Measurements from ENCODE around the gene PLCL1. TPM values are rescaled to one million over a fixed set of nuclear protein-coding genes. Genes with fewer than 3 reads are reported as not detected.

PLCL1 gene
- total RNA-seq, 1 experiment from 2014 or later, result 0.07 TPM

DNA sequence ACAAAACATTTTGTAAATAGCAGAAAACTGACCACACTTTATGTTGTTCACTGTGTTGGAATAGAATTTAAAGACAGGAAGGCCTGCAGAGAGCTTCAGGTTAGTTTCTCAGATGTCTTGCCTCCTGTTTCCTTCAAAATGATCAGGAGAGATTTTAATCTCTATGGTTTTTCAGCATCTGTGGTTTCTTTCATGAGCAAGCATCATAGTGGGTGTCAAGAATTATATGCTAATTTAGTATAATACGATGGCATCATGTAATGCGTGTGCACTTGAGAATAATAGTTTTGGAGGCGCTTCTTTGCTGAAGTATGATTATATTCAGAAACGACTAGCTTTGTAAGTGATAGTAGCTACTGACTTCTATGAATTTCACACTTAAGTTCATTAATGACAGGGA lies 149.9 kb downstream of the PLCL1 start:
- no peaks in the 10 kb centered on the region for H3K79me2 ChIP-seq (ENCODE audit: insufficient read depth, low read length)
- no peak for DNase-seq (ENCODE audit: low read depth, low spot score)
- H3K27me3 ChIP-seq (ENCODE audit: insufficient read depth, low read length), result peaks cover 23% of the 10 kb centered on the region; the same call in 1 of the 2 replicates
- H3K9me3 ChIP-seq (ENCODE audit: control insufficient read depth in 1 of 2, insufficient read depth in 1 of 2, low read depth in 1 of 2, low read length in 2 of 2), result no peaks in the 10 kb centered on the region
- H3K9me2 ChIP-seq (ENCODE audit: insufficient read depth), result no peaks in the 10 kb centered on the region
- H3K4me1 ChIP-seq (ENCODE audit: control insufficient read depth in 1 of 2, insufficient read depth in 2 of 2, low read length in 2 of 2), result no peaks in the 10 kb centered on the region
- no peaks in the 10 kb centered on the region for H4K20me1 ChIP-seq (ENCODE audit: insufficient read depth)
- H3K36me3 ChIP-seq (ENCODE audit: control insufficient read depth in 1 of 2, insufficient read depth in 2 of 2, low read length in 2 of 2), result no peaks in the 10 kb centered on the region
- H3K4me3 ChIP-seq (replicated peaks in 1 of 2; ENCODE audit: low read depth in 1 of 2, low read length in 2 of 2), result no peak overlapping the region
- ChIA-PET POLR2A (no interaction called here), RAD21 (ENCODE audit: low non-redundant PET in 1 of 2, low total read pairs in 2 of 2, uncharacterized antibody in 2 of 2, unreplicated experiment in 2 of 2) (no interaction called here), CTCF (no interaction called here)
- no TSS peak for BruUV-seq (replicated peaks)
- H3K27ac ChIP-seq (ENCODE audit: low read depth, low read length), result no peak overlapping the region
- ATAC-seq, result no peak
- no peak for TF ChIP-seq POLR2A (IDR thresholded peaks at IDR 0.05; ENCODE audit: borderline replicate concordance, extremely low read depth, insufficient read depth, insufficient read length)
- TF ChIP-seq, protein P1, sequence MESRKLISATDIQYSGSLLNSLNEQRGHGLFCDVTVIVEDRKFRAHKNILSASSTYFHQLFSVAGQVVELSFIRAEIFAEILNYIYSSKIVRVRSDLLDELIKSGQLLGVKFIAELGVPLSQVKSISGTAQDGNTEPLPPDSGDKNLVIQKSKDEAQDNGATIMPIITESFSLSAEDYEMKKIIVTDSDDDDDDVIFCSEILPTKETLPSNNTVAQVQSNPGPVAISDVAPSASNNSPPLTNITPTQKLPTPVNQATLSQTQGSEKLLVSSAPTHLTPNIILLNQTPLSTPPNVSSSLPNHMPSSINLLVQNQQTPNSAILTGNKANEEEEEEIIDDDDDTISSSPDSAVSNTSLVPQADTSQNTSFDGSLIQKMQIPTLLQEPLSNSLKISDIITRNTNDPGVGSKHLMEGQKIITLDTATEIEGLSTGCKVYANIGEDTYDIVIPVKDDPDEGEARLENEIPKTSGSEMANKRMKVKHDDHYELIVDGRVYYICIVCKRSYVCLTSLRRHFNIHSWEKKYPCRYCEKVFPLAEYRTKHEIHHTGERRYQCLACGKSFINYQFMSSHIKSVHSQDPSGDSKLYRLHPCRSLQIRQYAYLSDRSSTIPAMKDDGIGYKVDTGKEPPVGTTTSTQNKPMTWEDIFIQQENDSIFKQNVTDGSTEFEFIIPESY (IDR thresholded peaks at IDR 0.05; ENCODE audit: extremely low read depth, insufficient replicate concordance, low read length), result no peak
- no peak for TF ChIP-seq ELF1 (IDR thresholded peaks at IDR 0.05; ENCODE audit: borderline replicate concordance, low read depth)
- TF ChIP-seq FOSL1 (IDR thresholded peaks at IDR 0.05; ENCODE audit: low read depth), result no peak
- no peak for TF ChIP-seq POLR2AphosphoS5 (IDR thresholded peaks at IDR 0.05; ENCODE audit: low read depth, low read length)
- no peak for TF ChIP-seq SIN3A (IDR thresholded peaks at IDR 0.05; ENCODE audit: low read depth)
- TF ChIP-seq SRF (IDR thresholded peaks at IDR 0.05; ENCODE audit: low read depth), result no peak
- TF ChIP-seq JUND (IDR thresholded peaks at IDR 0.05), result no peak
- TF ChIP-seq, protein P2, sequence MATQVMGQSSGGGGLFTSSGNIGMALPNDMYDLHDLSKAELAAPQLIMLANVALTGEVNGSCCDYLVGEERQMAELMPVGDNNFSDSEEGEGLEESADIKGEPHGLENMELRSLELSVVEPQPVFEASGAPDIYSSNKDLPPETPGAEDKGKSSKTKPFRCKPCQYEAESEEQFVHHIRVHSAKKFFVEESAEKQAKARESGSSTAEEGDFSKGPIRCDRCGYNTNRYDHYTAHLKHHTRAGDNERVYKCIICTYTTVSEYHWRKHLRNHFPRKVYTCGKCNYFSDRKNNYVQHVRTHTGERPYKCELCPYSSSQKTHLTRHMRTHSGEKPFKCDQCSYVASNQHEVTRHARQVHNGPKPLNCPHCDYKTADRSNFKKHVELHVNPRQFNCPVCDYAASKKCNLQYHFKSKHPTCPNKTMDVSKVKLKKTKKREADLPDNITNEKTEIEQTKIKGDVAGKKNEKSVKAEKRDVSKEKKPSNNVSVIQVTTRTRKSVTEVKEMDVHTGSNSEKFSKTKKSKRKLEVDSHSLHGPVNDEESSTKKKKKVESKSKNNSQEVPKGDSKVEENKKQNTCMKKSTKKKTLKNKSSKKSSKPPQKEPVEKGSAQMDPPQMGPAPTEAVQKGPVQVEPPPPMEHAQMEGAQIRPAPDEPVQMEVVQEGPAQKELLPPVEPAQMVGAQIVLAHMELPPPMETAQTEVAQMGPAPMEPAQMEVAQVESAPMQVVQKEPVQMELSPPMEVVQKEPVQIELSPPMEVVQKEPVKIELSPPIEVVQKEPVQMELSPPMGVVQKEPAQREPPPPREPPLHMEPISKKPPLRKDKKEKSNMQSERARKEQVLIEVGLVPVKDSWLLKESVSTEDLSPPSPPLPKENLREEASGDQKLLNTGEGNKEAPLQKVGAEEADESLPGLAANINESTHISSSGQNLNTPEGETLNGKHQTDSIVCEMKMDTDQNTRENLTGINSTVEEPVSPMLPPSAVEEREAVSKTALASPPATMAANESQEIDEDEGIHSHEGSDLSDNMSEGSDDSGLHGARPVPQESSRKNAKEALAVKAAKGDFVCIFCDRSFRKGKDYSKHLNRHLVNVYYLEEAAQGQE (IDR thresholded peaks at IDR 0.05; ENCODE audit: low read depth), result no peak
- TF ChIP-seq ZNF274 (IDR thresholded peaks at IDR 0.05; ENCODE audit: low read depth, low read length), result no peak
- no peak for TF ChIP-seq RAD21 (IDR thresholded peaks at IDR 0.05; ENCODE audit: low read depth)
- TF ChIP-seq YY1 (IDR thresholded peaks at IDR 0.05; ENCODE audit: extremely low read depth, insufficient replicate concordance, low read depth, low read length), result no peak
- TF ChIP-seq EGR1 (IDR thresholded peaks at IDR 0.05; ENCODE audit: low read depth), result no peak
- TF ChIP-seq, protein P3, sequence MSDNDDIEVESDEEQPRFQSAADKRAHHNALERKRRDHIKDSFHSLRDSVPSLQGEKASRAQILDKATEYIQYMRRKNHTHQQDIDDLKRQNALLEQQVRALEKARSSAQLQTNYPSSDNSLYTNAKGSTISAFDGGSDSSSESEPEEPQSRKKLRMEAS (IDR thresholded peaks at IDR 0.05), result no peak
- TF ChIP-seq EZH2 (IDR thresholded peaks at IDR 0.05), result no peak
- intact Hi-C loops (cut with micrococcal nuclease), result no loop called here
- H3K9ac ChIP-seq (ENCODE audit: low read length), result no peak overlapping the region
- H2AFZ ChIP-seq (ENCODE audit: low read depth, low read length, poor library complexity, severe bottlenecking), result no peak overlapping the region
- no peak overlapping the region for H3K4me2 ChIP-seq (ENCODE audit: low read length)

Data from HCT116 (cell line).